ENCODE results near the gene NUTF2. TPM values are rescaled to one million over a fixed set of nuclear protein-coding genes. Genes with fewer than 3 reads are reported as not detected.

NUTF2 gene
- total and polyA plus RNA-seq, 2 of the 4 experiments (the other 2 are of a cell fraction) = 42.7 to 361 TPM

GRCh38 chr16:67864594-67864993 is 17.9 kb downstream of the NUTF2 start:
- peaks cover 20% of the 10 kb centered on the region for H3K4me1 ChIP-seq (ENCODE audit: control insufficient read depth, insufficient read depth, low read length)
- H3K14ac ChIP-seq (replicated peaks; ENCODE audit: low read depth, low read length) = no peak overlapping the region
- TF ChIP-seq FOS (IDR thresholded peaks at IDR 0.05; ENCODE audit: low read depth, low read length) = no peak
- TF ChIP-seq CEBPB (IDR thresholded peaks at IDR 0.05; ENCODE audit: low read depth, low read length) = no peak
- TF ChIP-seq RFX5 (IDR thresholded peaks at IDR 0.05; ENCODE audit: low read depth, low read length) = no peak
- TF ChIP-seq MAZ (IDR thresholded peaks at IDR 0.05; ENCODE audit: borderline replicate concordance, low read depth, low read length) = no peak
- no peak for TF ChIP-seq ELK1 (IDR thresholded peaks at IDR 0.05; ENCODE audit: borderline replicate concordance, low read depth, low read length)
- TF ChIP-seq CHD1 (IDR thresholded peaks at IDR 0.05; ENCODE audit: low read depth, low read length) = no peak
- no peak for TF ChIP-seq POLR2A (IDR thresholded peaks at IDR 0.05; ENCODE audit: low read depth, low read length)
- TF ChIP-seq RCOR1 (IDR thresholded peaks at IDR 0.05; ENCODE audit: insufficient replicate concordance, low read length) = no peak
- TF ChIP-seq MXI1 (IDR thresholded peaks at IDR 0.05; ENCODE audit: borderline replicate concordance, low read depth, low read length) = no peak
- no peak for TF ChIP-seq SMC3 (IDR thresholded peaks at IDR 0.05; ENCODE audit: low read depth, low read length)
- no peak for TF ChIP-seq CTCF (conservative IDR thresholded peaks at IDR 0.05; ENCODE audit: low read depth, low read length)
- TF ChIP-seq MAFK (IDR thresholded peaks at IDR 0.05; ENCODE audit: low read depth, low read length) = no peak
- no peak overlapping the region for H3K27ac ChIP-seq (ENCODE audit: insufficient read depth, low read length)
- H2BK5ac ChIP-seq (ENCODE audit: low read depth, low read length, poor library complexity, severe bottlenecking) = no peak overlapping the region
- no peak overlapping the region for H4K91ac ChIP-seq (ENCODE audit: insufficient read depth, low read depth, low read length)
- DNase-seq (no peak), ATAC-seq (ENCODE audit: low read depth) (no peak)
- H4K5ac ChIP-seq (ENCODE audit: low read depth, low read length) = no peak overlapping the region
- no peak overlapping the region for H2AK9ac ChIP-seq (replicated peaks; ENCODE audit: low read depth, low read length, poor library complexity)
- no peak overlapping the region for H2BK15ac ChIP-seq (ENCODE audit: low read depth, low read length)
- no TSS peak for BruUV-seq (replicated peaks)
- in situ Hi-C loops (cut with MboI; ENCODE audit: low sequenced_read_pairs) = no loop called here
- peaks cover 65% of the 10 kb centered on the region for H4K20me1 ChIP-seq (ENCODE audit: insufficient read depth, low read length)
- H4K8ac ChIP-seq (ENCODE audit: low read depth in 2 of 2, low read length in 2 of 2) = no peak overlapping the region
- no peak overlapping the region for H3K4ac ChIP-seq (ENCODE audit: low read depth, low read length)
- no peak overlapping the region for H3K9ac ChIP-seq (ENCODE audit: low read depth, low read length)
- H3K56ac ChIP-seq (ENCODE audit: extremely low read depth, insufficient read depth, low read length) = no peak overlapping the region
- dilution Hi-C loops (cut with HindIII; ENCODE audit: low sequenced_read_pairs, unreplicated experiment) = no loop called here
- H3K36me3 ChIP-seq (ENCODE audit: control insufficient read depth, insufficient read depth, low read length) = peaks cover 36% of the 10 kb centered on the region
- H3K4me2 ChIP-seq (ENCODE audit: low read depth, low read length) = no peak overlapping the region
- no CpG with 5 or more reads among the region's 2 CpGs for WGBS, 2 experiments (ENCODE audit: extremely low coverage in 2 of 2, insufficient read length in 1 of 2)
- H3K27me3 ChIP-seq (ENCODE audit: control insufficient read depth, insufficient read depth, low read length) = no peaks in the 10 kb centered on the region
- no peak overlapping the region for H2AK5ac ChIP-seq (ENCODE audit: low read depth, low read length)
- no peak overlapping the region for H2BK120ac ChIP-seq (ENCODE audit: low read depth, low read length)
- H3K79me1 ChIP-seq (ENCODE audit: low read depth in 1 of 2, low read length in 2 of 2) = peaks cover 58 to 69% of the 10 kb centered on the region in 2 experiments
- no peak overlapping the region for H3K23ac ChIP-seq (ENCODE audit: low read depth, low read length)
- peaks cover 49% of the 10 kb centered on the region for H3K9me1 ChIP-seq (ENCODE audit: insufficient read depth, low read length)
- POLR2A ChIA-PET (ENCODE audit: unreplicated experiment) = no interaction called here
- CTCF ChIA-PET = interaction anchor here (1.4 kb wide), 1 partner anchor 49 kb away, joined by 5 read pairs; no protein-coding TSS in a partner anchor
- no peak overlapping the region for H3K4me3 ChIP-seq (ENCODE audit: insufficient read depth, low read depth, low read length)
- no peak overlapping the region for H2AFZ ChIP-seq (replicated peaks; ENCODE audit: low read length, poor library complexity)
- no peak overlapping the region for H2BK20ac ChIP-seq (ENCODE audit: low read depth, low read length)
- no peaks in the 10 kb centered on the region for H3K9me3 ChIP-seq (ENCODE audit: control insufficient read depth, insufficient read depth, low read length)
- H3K18ac ChIP-seq (ENCODE audit: low read depth, low read length) = no peak overlapping the region
- intact Hi-C loops (cut with micrococcal nuclease) = loop anchor here (2.0 kb wide), 1 partner anchor 48 kb away; no protein-coding TSS in a partner anchor
